AG10803 (cell line): Measurements from ENCODE around the gene LTBP1.
A peak's percentile ranks its signal among the peaks of the same experiment; 100 is the strongest.

Source experiments
- DNase-seq: peaks from one replicate; pipeline ENCODE4 v3.0.0; 2010; ENCODE audit warnings: low read depth
- H3K4me3 ChIP-seq: 2 replicates; pipeline ENCODE4 v1.5.1; 2011; ENCODE audit warnings: mild to moderate bottlenecking, low read length, control low read depth
- CTCF ChIP-seq: conservative IDR thresholded peaks from 2 replicates; pipeline ENCODE4 v1.5.1; 2011; ENCODE audit warnings: mild to moderate bottlenecking, low read length, control low read depth, inconsistent platforms

The LTBP1 gene

GRCh38 chr2:33267043-33267442, 320.3 kb downstream of the LTBP1 start:
- no peak overlapping the region for H3K4me3 ChIP-seq
- no peak for TF ChIP-seq CTCF
- DNase-seq = no peak

- peak; percentile 69 for DNase-seq
- H3K4me3 ChIP-seq = no peak overlapping the region
- TF ChIP-seq CTCF = no peak
Observed at GRCh38 chr2:33267756-33268155, 321.0 kb downstream of the LTBP1 start.

- H3K4me3 ChIP-seq = no peak overlapping the region
- TF ChIP-seq CTCF = no peak
- peak; percentile 92 for DNase-seq
Observed at GRCh38 chr2:33268246-33268831, 321.6 kb downstream of the LTBP1 start.

- no peak overlapping the region for H3K4me3 ChIP-seq
- no peak for TF ChIP-seq CTCF
- peak; percentile 60 for DNase-seq
Observed at GRCh38 chr2:33272001-33272400, 325.2 kb downstream of the LTBP1 start.

- no peak for DNase-seq
- no peak overlapping the region for H3K4me3 ChIP-seq
- TF ChIP-seq CTCF = no peak
Observed at GRCh38 chr2:33273479-33273878, 326.7 kb downstream of the LTBP1 start.

GRCh38 chr2:33274524-33274923, 327.8 kb downstream of the LTBP1 start:
- no peak overlapping the region for H3K4me3 ChIP-seq
- DNase-seq = no peak
- TF ChIP-seq CTCF = no peak

- H3K4me3 ChIP-seq = no peak overlapping the region
- DNase-seq = peak; percentile 81
- no peak for TF ChIP-seq CTCF
Observed at GRCh38 chr2:33275689-33276444, 329.1 kb downstream of the LTBP1 start.
